Muscle of arm (tissue), 12 donors: ENCODE data around the gene ELOVL6. TPM values are rescaled to one million over a fixed set of nuclear protein-coding genes. Genes with fewer than 3 reads are reported as not detected.
"Not testable (repeated sequence)": the region's sequence is repeated elsewhere in the genome, so short reads cannot be mapped to it uniquely, and the experiment has no call there.

Source experiments
- DNase-seq: peaks from one replicate; pipeline ENCODE4 v3.0.0-alpha.2; 2013
- polyA plus RNA-seq, 12 donors: library from polyadenylated mRNA; unstranded; fragments of 120-200 nt; gene quantifications; one replicate each; pipeline ENCODE4 v1.2.1, GENCODE V29; 2013; ENCODE audit not compliant: insufficient read length in 12 of 12

ELOVL6 gene
- polyA plus RNA-seq, 12 donors = 5.5 to 24.7 (median 10.1) TPM; not detected in 1

GRCh38 chr4:110198049-110198434, 373 bp downstream of the ELOVL6 start:
- DNase-seq = peak; percentile 44

GRCh38 chr4:110197529-110198042, 829 bp downstream of the ELOVL6 start:
- peak; percentile 76 for DNase-seq

GRCh38 chr4:110196871-110197528, 1.4 kb downstream of the ELOVL6 start:
- DNase-seq = peak; percentile 59

- peak; percentile 71 for DNase-seq
These were observed 2.1 kb downstream of the ELOVL6 start for GRCh38 chr4:110196206-110196870.

DNA sequence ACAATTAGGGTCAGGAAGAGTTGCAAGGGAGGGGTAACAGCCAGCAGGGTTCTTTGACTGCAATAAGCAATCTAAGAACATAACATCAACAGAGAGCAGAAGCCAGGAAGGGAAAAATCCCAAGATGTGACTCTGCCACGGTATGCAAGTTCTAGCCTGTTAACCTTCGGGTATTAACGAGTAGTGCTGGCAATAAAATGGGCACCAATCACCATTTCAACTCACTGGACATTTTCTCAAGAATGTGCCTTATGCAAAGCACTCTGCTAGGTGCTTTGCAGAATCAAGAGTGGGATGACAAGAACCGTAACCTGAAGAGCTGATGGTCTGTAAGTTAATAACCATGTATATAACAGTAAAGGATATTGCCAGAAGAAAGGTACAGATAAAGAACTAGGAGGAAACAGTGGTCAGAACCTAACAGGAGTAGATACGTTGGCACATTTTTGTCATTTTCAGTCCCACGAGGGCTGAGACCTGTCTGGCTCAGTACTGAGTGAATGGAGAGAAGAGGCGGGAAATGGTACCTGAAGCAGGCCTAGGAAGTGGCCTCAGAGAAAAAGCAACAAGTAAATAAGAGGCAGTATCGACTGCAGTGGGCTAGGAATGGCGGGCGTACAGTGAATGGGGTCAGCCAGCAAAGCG, 2.7 kb downstream of the ELOVL6 start:
- peak; percentile 6 for DNase-seq

DNA sequence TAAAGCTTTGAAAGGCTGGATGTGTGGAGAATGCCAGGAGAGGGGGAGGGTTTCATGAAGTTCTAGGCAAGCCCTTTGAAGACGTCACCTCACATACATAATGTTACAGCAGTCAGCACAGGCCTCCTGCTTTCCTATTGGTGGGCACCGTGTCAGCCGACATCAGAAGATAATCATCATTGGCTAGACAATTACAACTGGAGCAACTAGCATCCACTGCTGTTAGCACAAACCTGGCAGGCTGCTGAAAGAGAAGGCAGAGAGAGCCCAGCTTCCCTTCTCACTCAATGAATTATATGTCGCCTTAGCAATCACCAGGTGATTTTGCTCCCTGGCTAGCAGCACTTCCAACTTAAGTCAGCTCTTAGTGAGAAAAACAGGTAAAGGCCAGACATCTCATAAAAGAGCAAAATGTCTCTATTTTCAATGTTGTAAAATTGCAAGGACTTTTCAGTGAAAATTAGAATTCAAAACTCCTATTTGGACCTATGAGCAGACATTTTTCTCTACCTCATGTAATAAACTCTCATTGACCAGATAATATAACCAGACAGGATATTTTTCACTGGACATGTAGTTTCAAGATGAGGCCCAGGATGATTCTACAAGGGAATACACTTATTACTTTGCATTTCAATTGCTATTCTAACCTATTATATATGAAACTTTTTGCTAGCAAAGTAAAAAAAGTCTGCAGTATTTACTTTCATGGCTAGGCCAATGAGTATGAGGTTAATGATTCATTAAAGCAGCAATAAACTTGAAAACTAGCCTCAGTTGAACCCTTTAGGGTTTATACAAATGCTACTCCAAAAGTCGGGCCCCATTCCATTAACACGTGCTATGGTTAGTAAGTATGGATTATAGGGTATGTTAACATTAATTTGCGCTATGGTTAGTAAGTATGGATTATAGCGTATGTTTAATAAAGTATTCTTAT, 4.3 kb downstream of the ELOVL6 start:
- peak; percentile 92 for DNase-seq

DNA sequence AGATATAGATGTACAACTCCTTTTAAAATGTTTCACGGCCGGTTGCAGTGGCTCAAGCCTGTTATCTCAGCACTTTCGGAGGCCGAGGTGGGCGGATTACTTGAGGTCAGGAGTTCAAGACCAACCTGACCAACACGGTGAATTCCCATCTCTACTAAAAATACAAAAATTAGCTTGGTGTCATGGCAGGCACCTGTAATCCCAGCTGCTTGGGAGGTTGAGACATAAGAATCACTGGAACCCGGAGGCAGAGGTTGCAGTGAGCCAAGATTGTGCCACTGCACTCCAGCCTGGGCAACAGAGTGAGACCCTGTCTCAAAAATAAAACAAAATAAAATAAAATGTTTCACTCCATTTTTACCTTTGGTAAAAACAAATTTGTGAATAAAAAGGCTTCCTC, 5.1 kb downstream of the ELOVL6 start:
- not testable (repeated sequence) for DNase-seq

DNA sequence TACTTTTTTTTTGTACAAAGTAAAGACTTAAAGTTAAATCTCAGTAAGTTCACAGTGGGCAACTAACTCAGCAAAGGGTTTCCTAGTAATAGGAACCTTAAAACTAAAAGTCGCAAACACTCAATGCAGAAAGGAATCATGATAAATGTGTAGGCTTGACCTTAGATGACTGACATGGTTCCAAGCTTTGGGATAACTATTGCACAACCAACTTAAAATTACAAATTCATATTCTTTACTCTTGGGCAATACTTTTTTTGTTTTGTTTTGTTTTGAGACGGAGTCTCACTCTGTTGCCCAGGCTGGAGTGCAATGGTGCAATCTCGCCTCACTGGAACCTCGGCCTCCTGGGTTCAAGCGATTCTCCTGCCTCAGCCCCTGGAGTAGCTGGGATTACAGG, 8.2 kb downstream of the ELOVL6 start:
- no peak for DNase-seq

- DNase-seq = no peak
These were observed 10.3 kb downstream of the ELOVL6 start for GRCh38 chr4:110188113-110188512.

- DNase-seq = no peak
These were observed 13.6 kb downstream of the ELOVL6 start for GRCh38 chr4:110184791-110185155.

DNA sequence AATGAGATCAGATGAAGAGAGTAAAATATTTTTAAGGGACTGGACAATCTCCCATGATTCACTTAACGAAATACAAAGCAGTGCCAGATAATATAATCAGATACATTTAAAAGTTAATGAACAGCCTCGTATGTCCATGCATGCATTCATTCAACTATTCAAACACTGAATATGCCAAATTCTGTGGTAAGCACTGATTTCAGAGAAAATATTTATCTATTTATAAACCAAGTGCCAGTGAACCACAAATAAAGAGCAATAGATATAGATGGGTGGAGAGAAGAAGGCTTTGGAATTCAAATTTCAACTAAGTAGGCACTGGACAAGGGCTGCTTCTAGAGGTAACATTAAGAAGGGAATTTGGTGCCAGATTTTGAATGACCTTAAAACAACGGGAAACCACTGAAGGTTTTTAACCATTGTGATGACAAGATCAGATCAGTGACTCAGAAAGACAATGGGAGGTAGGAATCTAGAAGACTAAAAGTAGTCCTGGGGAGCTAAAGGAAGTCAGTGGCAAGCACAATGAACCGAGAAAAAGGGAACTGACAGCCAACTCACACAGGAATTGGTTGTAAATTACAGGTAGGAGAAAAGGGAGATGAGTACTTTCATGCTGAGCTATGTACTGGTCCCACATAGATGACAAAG, 14.2 kb downstream of the ELOVL6 start:
- no peak for DNase-seq

GRCh38 chr4:110183643-110184042, 14.8 kb downstream of the ELOVL6 start:
- DNase-seq = no peak

DNA sequence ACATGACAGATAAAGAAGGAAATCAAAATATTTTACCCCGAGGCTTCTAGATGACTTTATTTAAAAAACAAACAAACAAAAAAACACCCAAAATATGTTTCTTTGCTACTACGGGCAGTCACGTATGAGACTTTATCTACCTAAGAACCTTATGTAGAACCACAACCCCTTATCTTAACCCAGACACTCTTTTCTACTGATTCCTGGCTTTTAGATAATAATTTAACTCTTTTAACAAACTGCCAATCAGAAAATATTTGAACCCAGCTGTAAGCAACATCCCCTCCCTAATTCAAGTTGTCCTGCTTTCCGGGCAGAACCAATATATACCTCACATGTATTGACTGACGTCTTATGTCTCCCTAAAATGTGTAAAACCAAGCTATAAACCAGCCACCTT, 15.4 kb downstream of the ELOVL6 start:
- DNase-seq = no peak

DNA sequence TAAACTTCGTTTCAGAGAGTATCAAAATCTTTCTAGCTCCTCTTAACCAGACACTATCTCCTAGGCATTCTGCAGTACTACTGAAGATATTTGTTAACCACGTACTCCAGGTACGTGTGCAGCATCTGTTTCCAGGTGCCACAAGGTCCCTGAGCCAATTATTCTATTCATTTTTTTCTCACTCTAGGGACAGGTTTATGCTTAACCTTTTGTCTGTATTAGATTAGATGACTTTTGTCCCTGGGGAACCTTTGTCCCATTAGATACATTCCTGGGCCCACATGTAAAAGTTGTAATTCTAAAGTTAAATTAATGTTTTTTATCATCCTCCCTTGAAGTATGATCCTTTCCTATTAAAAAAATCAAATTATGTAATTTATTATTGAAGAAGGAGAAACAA, 16.5 kb downstream of the ELOVL6 start:
- DNase-seq = no peak

DNA sequence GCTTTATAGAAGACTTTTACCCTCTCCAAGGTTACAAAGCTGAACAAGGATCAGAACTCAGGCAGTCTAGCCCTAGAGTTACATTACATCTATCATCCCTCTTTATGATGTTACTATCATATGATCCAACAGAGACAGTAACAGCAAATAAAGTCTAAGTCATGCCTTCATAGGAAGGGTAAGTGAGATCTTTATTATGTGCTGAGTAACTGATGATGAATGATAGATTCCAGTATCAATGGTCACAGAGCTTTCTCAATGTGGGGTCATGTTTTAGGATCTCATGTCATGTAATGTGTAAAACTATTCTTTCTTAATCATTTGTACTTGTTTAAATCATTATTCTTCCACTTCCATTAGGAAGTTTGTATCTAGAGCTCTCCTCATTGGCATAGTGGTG, 22.8 kb downstream of the ELOVL6 start:
- no peak for DNase-seq

DNA sequence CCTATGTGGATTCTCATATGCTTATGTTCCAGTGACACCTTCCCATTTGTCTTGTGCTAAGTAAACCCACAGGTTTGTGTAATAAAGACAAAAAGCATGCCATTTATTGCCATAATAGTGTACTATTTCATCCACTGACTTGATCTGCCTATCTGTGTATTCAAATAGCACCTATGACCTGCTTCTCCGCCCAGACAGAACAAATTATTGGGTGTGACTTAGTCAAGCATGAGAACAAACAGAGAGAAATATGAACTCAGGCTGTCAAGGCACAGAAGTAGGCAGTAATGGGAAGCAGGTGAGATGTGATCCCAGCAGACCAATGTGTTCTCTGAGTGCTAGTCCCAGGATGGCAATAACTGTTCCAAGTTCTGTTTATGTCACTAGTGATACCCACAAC, 25.4 kb downstream of the ELOVL6 start:
- no peak for DNase-seq

DNA sequence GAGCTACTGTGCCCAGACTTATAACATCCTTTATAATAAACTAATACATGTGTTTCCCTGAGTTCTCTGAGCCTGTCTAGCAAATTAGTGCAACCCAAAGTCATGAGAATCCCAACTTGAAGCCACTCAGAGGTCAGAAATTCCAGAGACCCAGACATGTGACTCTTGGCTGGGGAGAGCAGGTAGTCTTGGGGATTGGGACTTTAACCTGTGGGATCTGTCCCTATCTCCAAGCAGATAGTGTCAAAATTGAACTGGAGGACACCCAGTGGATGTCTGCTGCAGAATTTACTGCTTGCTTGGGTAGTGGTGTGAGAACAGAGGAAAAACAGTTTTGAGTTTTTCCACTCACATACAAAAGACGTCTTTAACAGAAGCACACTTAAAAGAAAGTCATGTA, 26.4 kb downstream of the ELOVL6 start:
- DNase-seq = no peak

DNA sequence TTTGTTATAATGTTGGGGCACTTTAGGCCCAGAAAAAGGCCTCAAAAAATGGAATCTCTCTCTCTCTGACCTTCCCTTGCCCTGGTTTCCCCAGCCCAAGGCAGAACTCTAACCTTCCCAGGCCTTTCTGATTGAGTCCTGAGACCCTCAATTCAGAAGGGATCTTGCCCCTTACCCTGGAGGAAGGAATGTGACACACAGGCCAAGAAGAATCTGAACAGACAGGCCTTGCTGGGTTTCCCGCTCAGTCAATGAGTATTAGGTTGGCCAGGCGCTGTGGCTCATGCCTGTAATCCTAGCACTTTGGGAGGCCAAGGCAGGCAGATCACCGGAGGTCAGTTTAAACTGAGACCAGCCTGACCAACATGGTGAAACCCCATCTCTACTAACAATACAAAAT, 27.6 kb downstream of the ELOVL6 start:
- DNase-seq = no peak

GRCh38 chr4:110165382-110166286, 32.8 kb downstream of the ELOVL6 start:
- DNase-seq = no peak

- no peak for DNase-seq
These were observed 33.6 kb downstream of the ELOVL6 start for GRCh38 chr4:110164856-110165255.
